HUES48 (cell line): Measurements from ENCODE around the gene THNSL1.
A peak's percentile ranks its signal among the peaks of the same experiment; 100 is the strongest.

Experiments used
- H3K27ac ChIP-seq: one replicate; pipeline ENCODE4 v1.7.0; 2013; ENCODE audit warnings: low read depth, low read length, inconsistent platforms
- H3K27me3 ChIP-seq: 2 replicates; pipeline ENCODE4 v1.6.1; 2013; ENCODE audit warnings: mild to moderate bottlenecking, low read length; ENCODE audit not compliant: control insufficient read depth, insufficient read depth
- H3K36me3 ChIP-seq: 2 replicates; pipeline ENCODE4 v1.6.1; 2013; ENCODE audit warnings: low read length; ENCODE audit not compliant: control insufficient read depth, insufficient read depth
- H3K4me1 ChIP-seq: 2 replicates; pipeline ENCODE4 v1.6.1; 2013; ENCODE audit warnings: mild to moderate bottlenecking, low read length; ENCODE audit not compliant: control insufficient read depth, insufficient read depth
- H3K4me3 ChIP-seq: 2 replicates; pipeline ENCODE4 v1.5.1; 2013; ENCODE audit warnings: mild to moderate bottlenecking, low read depth, low read length
- H3K9ac ChIP-seq: 2 replicates; pipeline ENCODE4 v1.6.1; 2013; ENCODE audit warnings: mild to moderate bottlenecking, low read depth, low read length, moderate library complexity
- H3K9me3 ChIP-seq: 2 replicates; pipeline ENCODE4 v1.6.1; 2013; ENCODE audit warnings: low read length; ENCODE audit not compliant: control insufficient read depth, insufficient read depth

Gene THNSL1

DNA sequence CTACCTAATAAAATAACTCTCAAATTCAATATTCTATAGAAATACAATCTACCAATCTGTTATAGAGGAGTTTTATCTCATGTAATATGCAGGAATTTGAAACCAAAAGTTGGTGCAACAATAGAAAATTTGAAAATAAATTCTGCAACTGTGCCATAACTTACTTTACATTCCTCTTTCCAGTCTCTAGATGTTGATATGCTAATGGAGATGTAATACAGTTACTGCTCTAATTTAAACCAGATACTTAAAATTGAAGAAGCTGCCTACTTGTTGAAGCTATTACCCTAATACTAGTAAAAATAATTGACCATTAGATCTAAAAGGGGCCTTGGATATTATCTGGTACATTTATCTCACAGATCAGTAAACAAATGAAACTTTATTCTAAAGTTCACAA lies 1.8 kb upstream of the THNSL1 start:
- H3K36me3 ChIP-seq: no peaks in the 10 kb centered on the region
- H3K4me3 ChIP-seq: no peak overlapping the region
- H3K27ac ChIP-seq: no peak overlapping the region
- H3K4me1 ChIP-seq: 0 out of 2 replicates have a peak, but pooled peaks cover 2% of the 10 kb centered on the region
- H3K9ac ChIP-seq: no peak overlapping the region
- no peaks in the 10 kb centered on the region for H3K27me3 ChIP-seq
- no peaks in the 10 kb centered on the region for H3K9me3 ChIP-seq

DNA sequence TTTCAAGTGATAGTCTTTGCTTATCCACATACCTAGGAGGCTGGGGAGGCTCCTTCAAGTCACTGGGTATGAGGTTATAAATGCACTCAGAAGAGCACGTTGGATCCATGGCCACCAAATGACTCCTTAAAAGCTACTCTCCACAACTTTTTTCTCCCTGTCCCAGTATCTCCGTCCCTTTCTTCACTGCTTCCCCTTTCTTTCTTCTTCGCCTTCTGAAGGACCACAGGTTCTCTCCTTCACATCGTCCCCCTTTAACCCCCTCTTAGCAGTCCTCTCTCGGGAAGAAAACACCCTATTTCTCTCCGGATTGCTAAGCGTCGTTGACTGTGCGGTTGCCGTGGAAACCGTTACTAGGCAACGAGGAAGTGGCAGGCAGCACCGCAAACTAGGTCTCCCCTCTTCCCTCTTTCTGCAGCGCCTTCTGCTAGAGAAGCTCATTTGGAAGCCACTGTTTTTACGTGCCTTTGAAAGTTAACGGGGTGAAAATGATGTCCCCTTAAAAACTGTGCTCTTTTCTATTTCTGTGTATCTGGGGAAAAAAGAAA lies 510 bp upstream of the THNSL1 start, which contains the start of gene ENKUR:
TSS of gene ENKUR (minus strand) at position 331 of the 548 bp plus-strand sequence. CDS start at position 109, 222 bp downstream.
- Histone ChIP-seq H3K4me1 (0 out of 2 replicates have a peak, but pooled peaks cover 2% of the 10 kb centered on the region), H3K4me3 (peak within 1 kb of the TSS; percentile 74), H3K27me3 (no peaks in the 10 kb centered on the region), H3K36me3 (no peaks in the 10 kb centered on the region), H3K9me3 (no peaks in the 10 kb centered on the region), H3K9ac (peak within 1 kb of the TSS; percentile 91), H3K27ac (peak within 1 kb of the TSS; percentile 96)

DNA sequence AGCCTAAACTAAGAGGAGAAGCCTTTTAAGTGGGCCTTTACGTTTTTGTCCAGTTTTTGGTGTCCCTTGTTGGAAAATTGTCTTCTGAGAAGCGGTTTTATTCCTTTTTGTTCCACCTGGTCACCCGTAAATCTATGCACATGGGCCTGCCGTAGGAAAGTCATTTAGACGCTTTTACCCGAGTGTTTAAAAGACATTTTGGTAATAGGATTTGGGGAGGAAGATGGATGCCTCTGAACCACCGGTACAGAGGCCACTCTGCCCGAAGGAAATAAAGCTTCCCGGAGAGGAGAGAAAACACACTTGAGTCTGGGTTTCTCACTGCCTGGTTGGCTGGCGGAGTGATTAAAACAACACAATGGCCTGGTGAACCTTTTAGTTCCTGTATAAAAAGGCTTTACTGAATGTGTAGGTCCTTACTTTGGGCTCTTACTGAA lies 760 bp downstream of the THNSL1 start:
- Histone ChIP-seq H3K9ac (peak overlapping the region; percentile 74), H3K4me1 (0 out of 2 replicates have a peak, but pooled peaks cover 2% of the 10 kb centered on the region), H3K27me3 (no peaks in the 10 kb centered on the region), H3K9me3 (no peaks in the 10 kb centered on the region), H3K36me3 (no peaks in the 10 kb centered on the region), H3K27ac (peak overlapping the region; percentile 96), H3K4me3 (peak overlapping the region; percentile 74)

DNA sequence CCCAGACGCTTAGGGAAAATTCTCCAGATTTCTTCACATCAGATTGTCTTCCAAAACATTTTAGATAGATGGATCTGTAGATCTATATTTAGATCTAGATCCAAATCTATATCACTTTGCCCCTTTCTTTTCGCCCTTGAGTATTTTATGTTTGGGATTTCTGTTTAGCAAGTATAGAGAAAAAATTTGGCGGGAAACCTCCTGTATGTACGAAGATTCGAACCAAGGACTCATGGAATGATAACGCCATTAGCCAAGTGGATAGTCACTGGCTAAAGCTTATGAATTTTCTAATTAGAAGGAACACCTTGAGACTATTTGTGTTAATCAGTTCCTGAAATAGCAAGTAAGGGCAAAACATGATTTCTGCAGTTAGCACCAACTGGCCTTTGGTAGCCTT lies 1.2 kb downstream of the THNSL1 start:
- no peak overlapping the region for H3K27ac ChIP-seq
- no peaks in the 10 kb centered on the region for H3K9me3 ChIP-seq
- H3K9ac ChIP-seq: no peak overlapping the region
- peak overlapping the region; percentile 74 for H3K4me3 ChIP-seq
- H3K4me1 ChIP-seq: 0 out of 2 replicates have a peak, but pooled peaks cover 2% of the 10 kb centered on the region
- H3K36me3 ChIP-seq: no peaks in the 10 kb centered on the region
- no peaks in the 10 kb centered on the region for H3K27me3 ChIP-seq

DNA sequence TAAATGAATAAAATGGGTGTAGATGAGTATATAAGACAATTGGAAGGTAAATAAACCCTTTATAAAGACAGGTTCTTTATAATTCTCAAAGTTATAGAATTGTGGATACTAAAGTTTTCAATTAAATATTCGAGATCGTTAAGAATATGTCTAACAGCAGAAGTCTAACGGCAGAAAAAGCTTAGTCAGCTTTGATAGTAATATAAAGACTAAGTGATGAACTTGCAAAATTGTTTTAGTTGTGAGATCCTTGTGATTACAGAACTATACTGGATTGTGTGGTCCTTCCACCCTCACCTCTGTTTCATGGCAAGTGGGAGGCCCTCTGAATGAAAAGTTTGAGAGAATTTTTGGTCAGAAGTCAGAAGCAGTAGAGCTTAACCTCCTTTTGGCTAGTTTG lies 2.3 kb downstream of the THNSL1 start:
- Histone ChIP-seq H3K4me1 (0 out of 2 replicates have a peak, but pooled peaks cover 2% of the 10 kb centered on the region), H3K27ac (no peak overlapping the region), H3K27me3 (no peaks in the 10 kb centered on the region), H3K9ac (no peak overlapping the region), H3K36me3 (no peaks in the 10 kb centered on the region), H3K9me3 (no peaks in the 10 kb centered on the region), H3K4me3 (no peak overlapping the region)

GRCh38 chr10:25023278-25023677 lies 6.9 kb downstream of the THNSL1 start:
- Histone ChIP-seq H3K4me3 (no peak overlapping the region), H3K4me1 (no peaks in the 10 kb centered on the region)

DNA sequence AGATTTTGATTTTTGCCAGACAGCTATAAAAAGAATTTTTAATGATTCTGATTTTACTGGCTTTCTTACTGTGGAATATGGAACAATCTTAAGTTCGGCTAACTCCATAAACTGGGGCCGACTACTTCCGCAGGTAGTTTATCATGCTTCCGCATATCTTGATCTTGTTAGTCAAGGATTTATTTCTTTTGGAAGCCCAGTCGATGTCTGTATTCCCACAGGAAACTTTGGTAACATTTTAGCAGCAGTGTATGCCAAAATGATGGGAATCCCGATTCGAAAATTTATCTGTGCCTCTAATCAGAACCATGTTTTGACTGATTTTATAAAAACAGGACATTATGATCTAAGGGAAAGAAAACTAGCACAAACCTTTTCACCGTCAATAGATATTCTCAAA lies 8.1 kb downstream of the THNSL1 start:
- no peak overlapping the region for H3K9ac ChIP-seq
- no peaks in the 10 kb centered on the region for H3K36me3 ChIP-seq
- no peaks in the 10 kb centered on the region for H3K9me3 ChIP-seq
- H3K4me1 ChIP-seq: no peaks in the 10 kb centered on the region
- H3K27ac ChIP-seq: no peak overlapping the region
- H3K27me3 ChIP-seq: no peaks in the 10 kb centered on the region
- no peak overlapping the region for H3K4me3 ChIP-seq

More at GRCh38 chr10:25023278-25023677, 6.9 kb downstream of the THNSL1 start:
- Histone ChIP-seq H3K9ac (no peak overlapping the region), H3K36me3 (no peaks in the 10 kb centered on the region), H3K27ac (no peak overlapping the region), H3K27me3 (no peaks in the 10 kb centered on the region), H3K9me3 (no peaks in the 10 kb centered on the region)

DNA sequence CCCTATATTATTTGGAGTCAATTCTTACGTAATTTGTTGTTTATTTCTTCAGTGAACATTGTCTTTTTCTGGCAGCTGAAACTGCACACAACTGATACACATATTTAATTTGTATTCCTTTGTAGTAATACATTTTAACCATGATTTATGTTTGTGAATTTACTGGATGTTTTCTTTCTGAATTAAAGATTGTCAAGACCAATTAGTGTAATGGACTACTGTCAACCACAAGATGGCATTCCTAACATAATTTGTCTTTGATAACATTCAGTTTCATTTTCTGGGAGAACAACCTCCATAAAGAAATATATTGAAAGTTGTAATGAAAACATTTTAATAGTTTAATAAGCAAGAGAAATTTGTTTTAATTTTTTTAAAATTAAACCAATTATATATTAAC lies 10.1 kb downstream of the THNSL1 start:
- Histone ChIP-seq H3K27me3 (no peaks in the 10 kb centered on the region), H3K9me3 (no peaks in the 10 kb centered on the region), H3K27ac (no peak overlapping the region), H3K4me1 (no peaks in the 10 kb centered on the region), H3K9ac (no peak overlapping the region), H3K36me3 (no peaks in the 10 kb centered on the region), H3K4me3 (no peak overlapping the region)

DNA sequence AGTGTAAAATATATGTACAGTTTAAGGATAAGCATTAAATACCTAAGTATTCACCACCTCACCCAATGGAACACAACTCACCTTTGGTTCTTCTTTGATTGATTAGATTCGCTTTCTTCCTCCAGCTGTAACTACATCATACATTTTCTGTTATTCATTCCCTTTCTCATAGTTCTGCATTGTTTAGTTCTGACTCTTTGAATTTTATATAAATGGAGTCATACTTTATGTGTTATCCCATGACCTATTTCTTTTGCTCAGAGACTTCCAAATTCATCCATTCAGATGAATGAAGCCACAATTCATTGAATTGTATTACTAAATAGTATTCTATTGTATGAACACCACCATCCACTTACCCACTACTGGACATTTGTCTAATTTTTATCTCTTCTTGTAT lies 12.3 kb downstream of the THNSL1 start:
- no peak overlapping the region for H3K4me3 ChIP-seq
- no peaks in the 10 kb centered on the region for H3K36me3 ChIP-seq
- H3K9me3 ChIP-seq: no peaks in the 10 kb centered on the region
- H3K27ac ChIP-seq: no peak overlapping the region
- no peak overlapping the region for H3K9ac ChIP-seq
- H3K27me3 ChIP-seq: no peaks in the 10 kb centered on the region
- no peaks in the 10 kb centered on the region for H3K4me1 ChIP-seq

- Histone ChIP-seq H3K9ac (no peak overlapping the region), H3K4me3 (no peak overlapping the region), H3K36me3 (no peaks in the 10 kb centered on the region), H3K4me1 (no peaks in the 10 kb centered on the region), H3K9me3 (no peaks in the 10 kb centered on the region), H3K27me3 (no peaks in the 10 kb centered on the region), H3K27ac (no peak overlapping the region)
Observed at GRCh38 chr10:25029519-25029918, 13.1 kb downstream of the THNSL1 start.

GRCh38 chr10:25036381-25036780 lies 20.0 kb downstream of the THNSL1 start:
- no peaks in the 10 kb centered on the region for H3K4me1 ChIP-seq
- H3K27ac ChIP-seq: no peak overlapping the region
- no peaks in the 10 kb centered on the region for H3K27me3 ChIP-seq
- H3K36me3 ChIP-seq: no peaks in the 10 kb centered on the region
- H3K9me3 ChIP-seq: no peaks in the 10 kb centered on the region
- H3K4me3 ChIP-seq: no peak overlapping the region
- no peak overlapping the region for H3K9ac ChIP-seq
